Parathyroid adenoma (tissue), 2 donors: ENCODE measurements around the gene SGMS1.

Experiments
- H2AFZ ChIP-seq: fragments of 300-600 bp; sonication (generic); one replicate; pipeline ENCODE4 v1.7.0; 2017; ENCODE audit warnings: antibody characterized with exemption, mild to moderate bottlenecking
- H3K27ac ChIP-seq: fragments of 300-600 bp; sonication (generic); one replicate; pipeline ENCODE4 v1.7.0; 2017
- H3K27me3 ChIP-seq: fragments of 300-600 bp; sonication (generic); one replicate; pipeline ENCODE4 v1.7.0; 2017; ENCODE audit warnings: low read length; ENCODE audit not compliant: control insufficient read depth, insufficient read depth
- H3K36me3 ChIP-seq: fragments of 300-600 bp; sonication (generic); one replicate; pipeline ENCODE4 v1.7.0; 2017; ENCODE audit warnings: low read length; ENCODE audit not compliant: control insufficient read depth, insufficient read depth
- H3K4me1 ChIP-seq: fragments of 300-600 bp; sonication (generic); one replicate; pipeline ENCODE4 v1.7.0; 2017; ENCODE audit warnings: control low read depth
- H3K4me2 ChIP-seq: fragments of 300-600 bp; sonication (generic); one replicate; pipeline ENCODE4 v1.7.0; 2017; ENCODE audit warnings: low read length
- H3K4me3 ChIP-seq: fragments of 300-600 bp; sonication (generic); one replicate; pipeline ENCODE4 v1.7.0; 2017; ENCODE audit warnings: low read depth, low read length
- H3K79me2 ChIP-seq: fragments of 300-600 bp; sonication (generic); one replicate; pipeline ENCODE4 v1.7.0; 2017; ENCODE audit warnings: control low read depth
- H3K9ac ChIP-seq: fragments of 300-600 bp; sonication (generic); one replicate; pipeline ENCODE4 v1.7.0; 2017; ENCODE audit warnings: mild to moderate bottlenecking
- H3K9me3 ChIP-seq: fragments of 300-600 bp; sonication (generic); one replicate; pipeline ENCODE4 v1.7.0; 2017; ENCODE audit warnings: low read length; ENCODE audit not compliant: control insufficient read depth
- CTCF ChIP-seq: fragments of 300-600 bp; sonication (generic); IDR thresholded peaks from one replicate; pipeline ENCODE4 v1.7.0; 2017; ENCODE audit warnings: antibody characterized with exemption, mild to moderate bottlenecking
- donor health status: primary hyperparathyroidism.

The SGMS1 gene

GRCh38 chr10:50299948-50300669 lies 323.6 kb downstream of the SGMS1 start:
- Histone ChIP-seq H3K9me3 (no peaks in the 10 kb centered on the region), H3K9ac (no peak overlapping the region), H2AFZ (no peak overlapping the region), H3K36me3 (no peaks in the 10 kb centered on the region), H3K4me3 (no peak overlapping the region), H3K27me3 (no peaks in the 10 kb centered on the region), H3K27ac (no peak overlapping the region), H3K79me2 (no peaks in the 10 kb centered on the region), H3K4me1 (no peaks in the 10 kb centered on the region), H3K4me2 (no peak overlapping the region)
- no peak for TF ChIP-seq CTCF

DNA sequence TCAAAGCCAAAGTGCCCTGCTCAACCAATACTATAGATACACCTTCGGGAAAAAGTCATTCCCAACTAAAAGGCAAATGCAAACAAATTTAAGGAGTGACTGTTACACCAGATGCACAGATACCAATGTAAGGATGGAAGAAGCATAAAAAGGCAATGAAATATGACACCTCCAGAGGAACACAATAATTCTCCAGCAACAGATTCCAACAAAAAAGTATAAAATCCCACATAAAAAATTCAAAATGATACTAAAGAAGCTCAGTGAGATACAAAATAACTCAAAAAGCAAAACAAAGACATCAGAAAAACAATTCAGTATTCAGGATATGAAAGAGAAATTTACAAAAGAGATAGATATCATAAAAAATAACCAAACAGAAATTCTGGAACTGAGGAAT lies 328.4 kb downstream of the SGMS1 start:
- Histone ChIP-seq H3K4me1 (no peaks in the 10 kb centered on the region), H2AFZ (no peak overlapping the region), H3K36me3 (no peaks in the 10 kb centered on the region), H3K9ac (no peak overlapping the region), H3K9me3 (no peaks in the 10 kb centered on the region), H3K4me2 (no peak overlapping the region), H3K27me3 (no peaks in the 10 kb centered on the region), H3K79me2 (no peaks in the 10 kb centered on the region), H3K4me3 (no peak overlapping the region), H3K27ac (no peak overlapping the region)
- no peak for TF ChIP-seq CTCF

DNA sequence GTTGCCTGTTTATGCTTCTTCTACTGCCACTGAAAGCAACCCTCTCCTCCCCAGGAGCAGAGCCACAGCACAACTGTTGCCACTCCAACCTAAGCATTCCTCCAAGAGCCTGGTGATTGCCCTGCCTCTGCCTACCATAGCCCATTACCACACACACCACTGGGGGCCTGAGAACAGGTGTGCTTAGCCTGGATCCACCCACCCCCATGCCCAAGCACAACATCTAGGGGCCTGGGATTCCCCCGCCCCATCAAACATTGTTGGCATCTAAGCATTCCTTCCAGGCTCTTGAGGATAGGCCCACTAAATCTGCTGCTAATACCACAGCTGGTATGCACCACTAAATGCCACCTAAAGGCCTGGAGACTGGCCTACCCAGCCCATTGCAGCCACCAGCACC lies 329.2 kb downstream of the SGMS1 start:
- Histone ChIP-seq H3K4me3 (no peak overlapping the region), H2AFZ (no peak overlapping the region), H3K36me3 (no peaks in the 10 kb centered on the region), H3K27me3 (no peaks in the 10 kb centered on the region), H3K27ac (no peak overlapping the region), H3K9me3 (no peaks in the 10 kb centered on the region), H3K79me2 (no peaks in the 10 kb centered on the region), H3K4me1 (no peaks in the 10 kb centered on the region), H3K4me2 (no peak overlapping the region), H3K9ac (no peak overlapping the region)
- TF ChIP-seq CTCF: no peak

DNA sequence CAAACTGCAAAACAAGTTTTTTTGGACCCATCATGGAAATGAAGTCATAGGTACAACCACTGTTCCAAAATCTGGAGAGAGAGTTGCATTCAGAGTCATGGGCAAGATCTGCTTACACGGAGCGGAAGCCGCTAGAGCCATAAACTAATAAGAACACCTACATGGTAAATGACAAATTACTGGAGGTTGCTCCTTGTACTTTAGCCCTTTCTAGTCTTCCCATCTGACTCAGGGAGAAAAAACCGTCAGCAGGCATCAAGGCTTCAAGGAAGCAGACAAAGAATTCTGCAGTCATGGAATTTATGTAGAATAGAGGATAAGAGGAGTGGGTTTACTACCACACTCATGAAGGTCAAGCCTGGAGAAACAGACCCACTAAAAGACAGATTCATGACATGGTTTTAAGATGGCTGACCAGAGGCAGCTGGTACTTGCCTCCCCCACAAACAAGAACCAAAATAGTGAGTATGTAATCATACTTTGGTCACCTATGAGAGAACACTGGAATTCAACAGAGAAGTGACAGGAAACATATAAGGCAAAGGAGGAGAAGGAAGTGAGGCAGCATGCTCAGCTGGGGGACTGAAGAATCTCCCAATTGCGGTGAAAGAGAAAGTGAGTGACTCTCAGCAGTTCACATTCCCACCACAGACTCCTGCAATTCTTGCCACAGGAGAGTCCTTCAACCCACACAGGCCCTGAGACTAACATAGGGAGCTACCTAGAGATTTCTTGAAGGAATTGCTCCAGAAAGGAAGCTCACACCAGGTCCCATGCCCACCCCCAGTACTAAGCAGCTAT lies 330.0 kb downstream of the SGMS1 start:
- Histone ChIP-seq H3K9me3 (no peaks in the 10 kb centered on the region), H3K79me2 (no peaks in the 10 kb centered on the region), H3K9ac (no peak overlapping the region), H2AFZ (no peak overlapping the region), H3K27me3 (no peaks in the 10 kb centered on the region), H3K27ac (no peak overlapping the region), H3K4me3 (no peak overlapping the region), H3K4me1 (no peaks in the 10 kb centered on the region), H3K36me3 (no peaks in the 10 kb centered on the region), H3K4me2 (no peak overlapping the region)
- TF ChIP-seq CTCF: no peak
